ENCODE data around the gene NCOA3.
"Not testable (repeated sequence)": the region's sequence is repeated elsewhere in the genome, so short reads cannot be mapped to it uniquely, and the experiment has no call there.

Gene NCOA3

DNA sequence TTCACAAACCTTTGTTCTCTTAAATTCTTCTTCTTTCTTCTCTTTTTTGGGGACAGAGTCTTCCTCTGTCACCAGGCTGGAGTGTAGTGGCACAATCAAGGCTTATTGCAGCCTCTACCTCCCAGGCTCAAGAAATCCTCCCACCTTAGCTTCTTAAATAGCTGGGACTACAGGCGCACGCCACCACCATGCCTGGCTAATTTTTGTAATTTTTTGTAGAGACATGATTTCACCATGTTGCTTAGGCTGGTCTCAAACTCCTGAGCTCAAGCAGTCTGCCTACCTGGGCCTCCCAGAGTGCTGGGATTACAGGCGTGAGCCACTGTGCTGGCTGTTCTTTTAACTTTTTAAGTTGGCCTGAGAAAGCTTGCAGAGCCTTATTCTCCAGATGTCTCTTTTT lies 48.0 kb downstream of the NCOA3 start:
- H3K4me1 ChIP-seq = peaks cover 14% of the 10 kb centered on the region
- peaks cover 36% of the 10 kb centered on the region for H4K20me1 ChIP-seq
- peaks cover 29% of the 10 kb centered on the region; the same call in 1 of the 2 replicates for H3K36me3 ChIP-seq
- no peak for TF ChIP-seq Cebpa-rat (IDR thresholded peaks at IDR 0.05)
- no peak overlapping the region for H3K9ac ChIP-seq
- H3K4me3 ChIP-seq = no peak overlapping the region
- H3K27ac ChIP-seq = no peak overlapping the region
- no peaks in the 10 kb centered on the region for H3K27me3 ChIP-seq
- no peak overlapping the region for H3K4me2 ChIP-seq
- peaks cover 11% of the 10 kb centered on the region; the same call in 1 of the 2 replicates for H3K9me3 ChIP-seq

DNA sequence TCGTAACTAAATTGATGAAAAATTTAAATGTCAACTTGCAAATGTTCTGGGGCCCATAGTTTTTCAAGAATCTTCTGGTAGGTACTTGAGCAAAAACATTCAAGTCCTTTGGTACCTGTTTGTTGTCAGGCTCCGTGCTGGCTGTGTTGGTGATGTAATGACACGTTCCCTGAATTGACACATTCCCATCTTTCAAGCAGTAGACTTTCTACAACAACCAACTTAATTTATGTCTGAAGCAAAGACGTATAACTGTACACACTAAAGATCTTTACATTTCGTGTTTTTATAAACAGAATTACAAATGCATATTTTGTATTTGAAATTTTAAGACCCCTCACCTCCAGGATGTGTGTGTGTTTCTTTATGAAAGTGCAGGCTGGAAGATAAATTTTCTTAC lies 49.5 kb downstream of the NCOA3 start:
- peaks cover 17% of the 10 kb centered on the region; the same call in 1 of the 2 replicates for H3K36me3 ChIP-seq
- H3K4me3 ChIP-seq = no peak overlapping the region
- H3K4me1 ChIP-seq = no peaks in the 10 kb centered on the region; the same call in 1 of the 2 replicates
- peaks cover 9% of the 10 kb centered on the region; the same call in 1 of the 2 replicates for H3K9me3 ChIP-seq
- no peak overlapping the region for H3K9ac ChIP-seq
- TF ChIP-seq Cebpa-rat (IDR thresholded peaks at IDR 0.05) = no peak
- no peak overlapping the region for H3K4me2 ChIP-seq
- peaks cover 42% of the 10 kb centered on the region for H4K20me1 ChIP-seq
- H3K27me3 ChIP-seq = no peaks in the 10 kb centered on the region
- H3K27ac ChIP-seq = no peak overlapping the region

DNA sequence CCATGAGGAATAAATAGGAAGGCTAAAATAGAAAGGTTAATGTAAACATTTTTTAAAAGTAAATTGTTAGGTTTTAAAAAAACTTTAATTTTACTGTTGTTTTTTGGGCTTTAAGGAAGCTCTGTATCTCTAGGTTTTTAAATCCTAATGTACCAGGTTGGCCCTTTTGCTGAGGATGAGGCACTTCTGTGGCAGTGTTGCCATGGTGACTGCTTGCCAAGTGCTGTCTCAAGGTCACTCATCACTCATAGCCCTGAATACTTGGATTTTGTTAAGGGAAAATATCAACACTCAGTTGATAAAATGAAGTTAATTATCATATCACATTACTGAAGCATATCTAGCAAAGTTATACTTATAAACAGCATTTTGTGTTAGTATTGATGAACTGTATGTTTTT lies 50.2 kb downstream of the NCOA3 start:
- peaks cover 48% of the 10 kb centered on the region for H4K20me1 ChIP-seq
- H3K27ac ChIP-seq = no peak overlapping the region
- TF ChIP-seq Cebpa-rat (IDR thresholded peaks at IDR 0.05) = no peak
- no peak overlapping the region for H3K4me2 ChIP-seq
- H3K9me3 ChIP-seq = peaks cover 9% of the 10 kb centered on the region; the same call in 1 of the 2 replicates
- no peaks in the 10 kb centered on the region for H3K27me3 ChIP-seq
- H3K4me3 ChIP-seq = no peak overlapping the region
- H3K36me3 ChIP-seq = peaks cover 10% of the 10 kb centered on the region; the same call in 1 of the 2 replicates
- H3K9ac ChIP-seq = no peak overlapping the region
- H3K4me1 ChIP-seq = no peaks in the 10 kb centered on the region; the same call in 1 of the 2 replicates

DNA sequence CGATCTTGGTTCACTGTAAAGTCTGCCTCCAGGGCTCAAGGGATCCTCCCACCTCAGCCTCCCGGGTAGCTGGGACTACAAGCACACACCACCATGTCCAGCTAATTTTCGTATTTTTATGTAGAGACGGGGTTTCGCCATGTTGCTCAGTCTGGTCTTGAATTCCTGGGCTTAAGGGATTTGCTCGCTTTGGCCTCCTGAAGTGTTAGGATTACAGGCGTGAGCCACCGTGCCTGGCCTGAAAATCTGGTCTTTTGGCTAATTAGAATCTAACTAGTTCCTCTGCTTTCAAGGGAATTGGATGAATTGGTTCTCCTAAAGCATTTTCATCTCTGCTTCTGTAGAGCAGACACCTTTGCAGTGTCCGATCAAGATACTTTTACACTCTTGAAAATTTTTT lies 51.3 kb downstream of the NCOA3 start:
- TF ChIP-seq Cebpa-rat (IDR thresholded peaks at IDR 0.05) = no peak

DNA sequence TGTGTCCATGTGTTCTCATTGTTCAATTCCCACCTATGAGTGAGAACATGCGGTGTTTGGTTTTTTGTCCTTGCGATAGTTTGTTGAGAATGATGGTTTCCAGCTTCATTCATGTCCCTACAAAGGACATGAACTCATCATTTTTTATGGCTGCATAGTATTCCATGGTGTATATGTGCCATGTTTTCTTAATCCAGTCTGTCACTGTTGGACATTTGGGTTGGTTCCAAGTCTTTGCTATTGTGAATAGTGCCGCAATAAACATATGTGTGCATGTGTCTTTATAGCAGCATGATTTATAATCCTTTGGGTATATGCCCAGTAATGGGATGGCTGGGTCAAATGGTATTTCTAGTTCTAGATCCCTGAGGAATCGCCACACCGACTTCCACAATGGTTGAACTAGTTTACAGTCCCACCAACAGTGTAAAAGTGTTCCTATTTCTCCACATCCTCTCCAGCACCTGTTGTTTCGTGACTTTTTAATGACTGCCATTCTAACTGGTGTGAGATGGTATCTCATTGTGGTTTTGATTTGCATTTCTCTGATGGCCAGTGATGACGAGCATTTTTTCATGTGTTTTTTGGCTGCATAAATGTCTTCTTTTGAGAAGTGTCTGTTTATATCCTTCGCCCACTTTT lies 52.0 kb downstream of the NCOA3 start:
- H3K9ac ChIP-seq, H3K27me3 ChIP-seq, H3K9me3 ChIP-seq, H3K4me3 ChIP-seq, H3K4me1 ChIP-seq, H3K36me3 ChIP-seq, H3K27ac ChIP-seq, H3K4me2 ChIP-seq: not testable (repeated sequence)
- peaks cover 65% of the 10 kb centered on the region for H4K20me1 ChIP-seq

More for the DNA sequence above, 51.3 kb downstream of the NCOA3 start:
- Histone ChIP-seq H3K27ac (no peak overlapping the region), H3K36me3 (peaks cover 4% of the 10 kb centered on the region; the same call in 1 of the 2 replicates), H3K27me3 (no peaks in the 10 kb centered on the region), H4K20me1 (peaks cover 58% of the 10 kb centered on the region), H3K4me2 (no peak overlapping the region), H3K9me3 (peaks cover 9% of the 10 kb centered on the region; the same call in 1 of the 2 replicates), H3K4me1 (no peaks in the 10 kb centered on the region; the same call in 1 of the 2 replicates), H3K4me3 (no peak overlapping the region), H3K9ac (no peak overlapping the region)

DNA sequence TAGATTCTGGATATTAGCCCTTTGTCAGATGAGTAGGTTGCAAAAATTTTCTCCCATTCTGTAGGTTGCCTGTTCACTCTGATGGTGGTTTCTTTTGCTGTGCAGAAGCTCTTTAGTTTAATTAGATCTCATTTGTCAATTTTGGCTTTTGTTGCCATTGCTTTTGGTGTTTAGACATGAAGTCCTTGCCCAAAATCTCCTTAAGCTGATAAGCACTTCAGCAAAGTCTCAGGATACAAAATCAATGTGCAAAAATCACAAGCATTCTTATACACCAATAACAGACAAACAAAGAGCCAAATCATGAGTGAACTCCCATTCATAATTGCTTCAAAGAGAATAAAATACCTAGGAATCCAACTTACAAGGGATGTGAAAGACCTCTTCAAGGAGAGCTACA lies 52.6 kb downstream of the NCOA3 start:
- H3K9ac ChIP-seq, H3K27ac ChIP-seq, H3K27me3 ChIP-seq, H3K4me3 ChIP-seq, H3K4me2 ChIP-seq, H3K36me3 ChIP-seq, H3K9me3 ChIP-seq, H3K4me1 ChIP-seq: not testable (repeated sequence)
- peaks cover 66% of the 10 kb centered on the region for H4K20me1 ChIP-seq

DNA sequence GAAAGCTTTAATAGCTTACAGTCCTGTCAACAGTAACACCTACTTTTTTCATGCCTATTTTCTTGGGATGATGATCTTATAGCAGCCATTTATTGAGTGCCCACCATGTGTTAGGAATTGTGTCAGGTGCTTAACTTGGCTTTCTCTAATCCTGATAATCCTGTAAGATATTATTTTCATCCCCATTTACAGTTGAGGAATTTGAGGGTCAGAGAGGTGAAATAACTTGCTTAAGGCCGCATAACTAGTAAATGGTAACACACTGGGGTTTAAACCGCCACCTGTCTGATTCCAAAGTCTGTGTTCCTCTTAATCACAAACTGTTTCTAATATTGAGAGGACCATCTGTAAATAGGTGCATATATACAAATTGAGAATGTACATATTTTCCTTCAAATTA lies 55.5 kb downstream of the NCOA3 start:
- Histone ChIP-seq H3K9me3 (peaks cover 9% of the 10 kb centered on the region; the same call in 1 of the 2 replicates), H3K27me3 (no peaks in the 10 kb centered on the region), H3K36me3 (peaks cover 4% of the 10 kb centered on the region; the same call in 1 of the 2 replicates), H4K20me1 (peaks cover 78% of the 10 kb centered on the region), H3K9ac (no peak overlapping the region), H3K4me3 (no peak overlapping the region), H3K4me1 (no peaks in the 10 kb centered on the region; the same call in 1 of the 2 replicates), H3K4me2 (no peak overlapping the region), H3K27ac (no peak overlapping the region)
- no peak for TF ChIP-seq Cebpa-rat (IDR thresholded peaks at IDR 0.05)

DNA sequence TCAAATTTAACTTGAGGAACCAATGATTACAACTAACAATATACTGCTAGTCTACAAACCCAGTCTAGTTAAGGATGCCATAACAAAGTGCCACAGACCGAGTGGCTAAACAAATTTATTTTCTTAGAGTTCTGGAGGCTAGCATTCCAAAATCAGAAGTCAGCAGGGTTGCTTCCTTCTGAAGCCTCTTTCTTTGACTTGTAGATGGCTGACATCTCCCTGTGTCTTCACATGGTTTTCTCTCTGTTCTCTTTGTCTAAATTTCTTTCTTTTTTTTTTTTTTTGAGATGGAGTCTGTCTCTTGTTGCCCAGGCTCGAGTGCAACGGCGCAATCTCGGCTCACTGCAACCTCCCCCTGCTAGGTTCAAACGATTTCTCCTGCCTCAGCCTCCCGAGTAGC lies 56.1 kb downstream of the NCOA3 start:
- Histone ChIP-seq H3K9ac (no peak overlapping the region), H3K4me2 (no peak overlapping the region), H4K20me1 (peaks cover 76% of the 10 kb centered on the region), H3K36me3 (peaks cover 3% of the 10 kb centered on the region; the same call in 1 of the 2 replicates), H3K9me3 (peaks cover 9% of the 10 kb centered on the region; the same call in 1 of the 2 replicates), H3K4me3 (no peak overlapping the region), H3K27ac (no peak overlapping the region), H3K27me3 (no peaks in the 10 kb centered on the region), H3K4me1 (no peaks in the 10 kb centered on the region; the same call in 1 of the 2 replicates)
- no peak for TF ChIP-seq Cebpa-rat (IDR thresholded peaks at IDR 0.05)

DNA sequence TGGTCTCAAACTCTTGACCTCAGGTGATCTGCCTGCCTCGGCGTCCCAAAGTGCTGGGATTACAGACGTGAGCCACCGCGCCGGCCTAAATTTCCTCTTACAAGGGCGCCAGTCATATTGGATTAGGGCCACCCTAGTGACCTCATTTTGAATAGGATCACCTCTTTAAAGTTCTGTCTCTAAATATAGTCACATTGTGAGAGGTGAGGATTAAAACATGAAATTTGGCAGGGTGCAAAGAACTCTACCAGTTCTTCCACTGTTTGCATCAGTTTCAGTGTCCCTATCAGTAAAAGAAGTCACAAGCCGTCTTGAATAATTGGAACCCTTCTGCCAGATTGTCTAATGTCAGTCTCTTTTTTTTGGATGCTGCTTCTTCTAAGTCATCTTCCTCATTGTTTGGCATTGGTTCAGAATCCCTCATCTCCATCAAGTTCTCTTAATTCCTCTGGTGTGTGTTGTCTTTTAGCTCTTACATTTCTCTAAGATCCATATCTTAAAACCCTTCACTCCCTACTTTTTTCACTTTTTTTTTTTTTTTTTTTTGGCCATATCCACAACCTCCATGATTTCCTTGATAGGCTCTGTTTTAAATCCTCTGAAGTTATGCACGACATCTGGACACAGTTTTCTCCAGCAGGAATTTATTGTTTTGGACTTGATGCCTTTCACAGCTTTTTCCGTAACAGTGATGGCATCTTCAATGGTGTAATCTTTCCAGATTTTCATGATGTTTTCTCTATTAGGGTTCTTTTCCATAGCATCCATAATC lies 56.8 kb downstream of the NCOA3 start:
- Histone ChIP-seq H3K4me2 (no peak overlapping the region), H4K20me1 (peaks cover 76% of the 10 kb centered on the region), H3K27ac (no peak overlapping the region), H3K4me3 (no peak overlapping the region), H3K9me3 (peaks cover 5% of the 10 kb centered on the region; the same call in 1 of the 2 replicates), H3K4me1 (no peaks in the 10 kb centered on the region; the same call in 1 of the 2 replicates), H3K36me3 (no peaks in the 10 kb centered on the region), H3K27me3 (no peaks in the 10 kb centered on the region), H3K9ac (no peak overlapping the region)
- no peak for TF ChIP-seq Cebpa-rat (IDR thresholded peaks at IDR 0.05)

DNA sequence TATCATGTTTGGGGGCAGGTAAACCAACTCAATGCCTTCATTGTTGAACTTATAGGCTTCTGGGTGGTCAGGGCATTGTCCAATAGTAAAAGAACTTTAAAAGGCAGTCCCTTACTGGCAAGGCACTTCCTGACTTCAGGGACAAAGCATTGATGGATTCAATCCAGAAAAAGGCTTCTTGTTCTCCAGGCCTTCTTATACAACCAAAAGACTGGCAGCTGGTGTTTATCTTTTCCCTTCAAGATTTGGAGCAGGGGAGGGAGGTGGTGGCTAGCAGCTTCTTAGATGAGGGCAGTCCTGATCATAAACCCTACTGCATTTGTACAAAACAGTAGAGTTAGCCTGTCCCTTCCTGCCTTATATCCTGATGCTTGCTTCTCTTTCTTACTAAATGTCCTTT lies 57.5 kb downstream of the NCOA3 start:
- Histone ChIP-seq H3K36me3 (no peaks in the 10 kb centered on the region), H3K4me3 (no peak overlapping the region), H3K9me3 (peaks cover 5% of the 10 kb centered on the region; the same call in 1 of the 2 replicates), H3K9ac (no peak overlapping the region), H3K27me3 (no peaks in the 10 kb centered on the region), H3K4me2 (no peak overlapping the region), H4K20me1 (peaks cover 83% of the 10 kb centered on the region), H3K4me1 (peaks cover under 1% of the 10 kb centered on the region; the same call in 1 of the 2 replicates), H3K27ac (no peak overlapping the region)
- TF ChIP-seq Cebpa-rat (IDR thresholded peaks at IDR 0.05) = no peak
